Cerebellar nuclear complex (tissue), 1 donor: ENCODE results near the gene MTX2.

Experiments used
- DNase-seq, 2 experiments: peaks; one replicate each; lab custom pipeline; 2025; lab: John Stamatoyannopoulos, UW

MTX2 gene

GRCh38 chr2:176269319-176270099 lies at the start of gene MTX2:
MTX2 (plus strand) TSS chr2:176269442; CDS start chr2:176269630, 188 bp downstream.
- DNase-seq = no peak

- DNase-seq = no peak
Observed at GRCh38 chr2:176227874-176228273, 41.4 kb upstream of the MTX2 start.

GRCh38 chr2:176234156-176234555 lies 35.1 kb upstream of the MTX2 start:
- no peak for DNase-seq

GRCh38 chr2:176234940-176235339 lies 34.3 kb upstream of the MTX2 start:
- no peak for DNase-seq

- DNase-seq = no peak
Observed at GRCh38 chr2:176237456-176237855, 31.8 kb upstream of the MTX2 start.

GRCh38 chr2:176239031-176239430 lies 30.2 kb upstream of the MTX2 start:
- no peak for DNase-seq

- DNase-seq = no peak
Observed at GRCh38 chr2:176240301-176240700, 28.9 kb upstream of the MTX2 start.

GRCh38 chr2:176242276-176242675 lies 27.0 kb upstream of the MTX2 start:
- no peak for DNase-seq

GRCh38 chr2:176246331-176246730 lies 22.9 kb upstream of the MTX2 start:
- no peak for DNase-seq

GRCh38 chr2:176247859-176248258 lies 21.4 kb upstream of the MTX2 start:
- DNase-seq = no peak

- no peak for DNase-seq
Observed at GRCh38 chr2:176251928-176252327, 17.3 kb upstream of the MTX2 start.

GRCh38 chr2:176260689-176261088 lies 8.6 kb upstream of the MTX2 start:
- DNase-seq = no peak

- no peak for DNase-seq
Observed at GRCh38 chr2:176261136-176261535, 8.1 kb upstream of the MTX2 start.

GRCh38 chr2:176268976-176269318 lies 295 bp upstream of the MTX2 start:
- no peak for DNase-seq

GRCh38 chr2:176270100-176270750 lies 983 bp downstream of the MTX2 start:
- no peak for DNase-seq

GRCh38 chr2:176272870-176273459 lies 3.7 kb downstream of the MTX2 start:
- no peak for DNase-seq

- DNase-seq = no peak
Observed at GRCh38 chr2:176278927-176279326, 9.7 kb downstream of the MTX2 start.

GRCh38 chr2:176280156-176280555 lies 10.9 kb downstream of the MTX2 start:
- no peak for DNase-seq

- DNase-seq = no peak
Observed at GRCh38 chr2:176280867-176281658, 11.8 kb downstream of the MTX2 start.

- DNase-seq = no peak
Observed at GRCh38 chr2:176283291-176284068, 14.2 kb downstream of the MTX2 start.

GRCh38 chr2:176284461-176285049 lies 15.3 kb downstream of the MTX2 start:
- no peak for DNase-seq
